DMS153 treated with DMSO at 0.1 percent for 48 hours (cell line): Measurements from ENCODE around the gene GJD4.

Experiments
- DNase-seq: peaks from one replicate; lab custom pipeline; 2025; ENCODE audit not compliant: unreplicated experiment; lab: John Stamatoyannopoulos, UW

The GJD4 gene, protein sequence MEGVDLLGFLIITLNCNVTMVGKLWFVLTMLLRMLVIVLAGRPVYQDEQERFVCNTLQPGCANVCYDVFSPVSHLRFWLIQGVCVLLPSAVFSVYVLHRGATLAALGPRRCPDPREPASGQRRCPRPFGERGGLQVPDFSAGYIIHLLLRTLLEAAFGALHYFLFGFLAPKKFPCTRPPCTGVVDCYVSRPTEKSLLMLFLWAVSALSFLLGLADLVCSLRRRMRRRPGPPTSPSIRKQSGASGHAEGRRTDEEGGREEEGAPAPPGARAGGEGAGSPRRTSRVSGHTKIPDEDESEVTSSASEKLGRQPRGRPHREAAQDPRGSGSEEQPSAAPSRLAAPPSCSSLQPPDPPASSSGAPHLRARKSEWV

DNA sequence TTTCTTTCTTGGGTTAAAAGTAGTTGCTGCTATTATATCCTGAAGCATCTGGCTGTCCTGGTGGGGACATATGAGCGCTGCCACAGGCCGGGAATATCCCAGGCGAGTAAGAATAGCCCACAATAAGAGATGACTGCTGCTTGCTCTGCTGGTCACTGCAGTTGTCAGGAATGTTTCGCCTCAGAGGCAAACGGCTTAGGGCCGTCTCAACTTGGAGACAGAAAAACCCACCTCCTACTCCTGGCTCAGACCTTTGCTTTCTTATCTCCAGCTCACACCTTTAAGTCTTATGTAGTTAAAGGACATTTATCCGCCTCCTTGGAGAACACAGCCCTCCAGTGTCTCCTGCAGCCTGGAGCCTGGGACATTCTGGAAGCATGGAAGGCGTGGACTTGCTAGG lies at the start of gene GJD4:
Gene GJD4 (plus strand): TSS at position 151 of the 400 bp plus-strand sequence. CDS start 227 bp downstream, at position 378.
- no peak for DNase-seq

DNA sequence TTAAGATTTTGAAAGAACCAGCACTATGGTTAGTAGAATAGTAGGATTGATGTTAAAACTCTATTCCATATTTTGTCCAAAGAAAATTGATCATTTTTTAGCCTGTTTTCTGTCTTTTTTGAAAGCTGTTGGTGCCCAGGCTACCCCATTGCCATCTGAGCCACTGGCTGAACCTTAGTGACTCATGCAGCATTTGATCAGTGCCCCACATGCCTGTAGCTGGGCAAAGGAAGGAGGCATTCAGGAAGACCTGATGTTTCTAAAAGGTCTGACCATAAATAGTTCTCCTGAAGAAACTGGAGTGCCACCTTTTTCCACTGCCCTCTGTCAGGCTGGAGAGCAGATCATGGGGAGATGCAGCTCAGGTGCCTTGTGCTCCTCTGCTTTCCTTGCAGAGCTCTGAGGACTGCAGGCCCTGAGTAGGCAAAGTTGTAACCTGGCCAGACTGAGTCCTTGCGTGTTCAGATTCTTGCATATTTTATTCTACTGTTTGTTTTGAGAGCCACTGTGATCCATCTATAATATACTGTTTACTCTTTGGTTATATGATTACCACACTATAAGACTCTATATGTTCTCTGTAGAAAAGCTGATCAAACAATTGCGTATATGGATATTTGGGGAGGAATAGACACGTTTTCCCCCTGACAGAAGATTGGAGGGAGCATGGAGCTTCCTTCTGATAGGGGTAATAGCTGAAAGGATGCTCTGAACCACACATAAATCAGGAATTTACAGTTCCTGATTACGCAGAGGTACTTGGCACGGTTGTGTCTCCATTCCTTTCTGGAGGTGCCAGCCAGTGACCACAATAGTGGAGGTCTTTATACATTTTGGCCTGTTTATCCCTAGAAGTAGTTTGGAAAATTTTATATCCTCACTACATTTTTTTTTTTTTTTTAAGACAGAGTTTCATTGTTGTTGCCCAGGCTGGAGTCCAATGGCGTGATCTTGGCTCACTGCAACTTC lies 48.9 kb upstream of the GJD4 start:
- no peak for DNase-seq

DNA sequence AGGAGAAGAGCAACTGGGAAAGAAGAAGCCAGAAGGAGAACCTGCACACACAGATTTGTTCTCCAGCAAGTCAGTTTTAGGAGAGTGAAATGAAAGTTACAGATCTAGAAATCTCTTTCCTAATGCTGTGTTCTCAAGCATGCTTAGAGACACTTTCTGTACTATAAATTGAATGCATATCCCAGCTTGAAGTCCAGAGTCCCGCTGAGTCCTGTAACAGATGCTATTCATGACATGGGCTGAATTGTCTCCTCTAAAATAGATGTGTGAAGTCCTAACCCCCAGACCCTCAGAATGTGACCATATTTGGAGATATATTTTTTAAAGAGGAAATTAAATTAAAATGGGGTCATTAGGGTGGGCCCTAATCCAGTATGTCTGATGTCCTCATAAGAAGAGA lies 46.9 kb upstream of the GJD4 start:
- DNase-seq, result no peak

DNA sequence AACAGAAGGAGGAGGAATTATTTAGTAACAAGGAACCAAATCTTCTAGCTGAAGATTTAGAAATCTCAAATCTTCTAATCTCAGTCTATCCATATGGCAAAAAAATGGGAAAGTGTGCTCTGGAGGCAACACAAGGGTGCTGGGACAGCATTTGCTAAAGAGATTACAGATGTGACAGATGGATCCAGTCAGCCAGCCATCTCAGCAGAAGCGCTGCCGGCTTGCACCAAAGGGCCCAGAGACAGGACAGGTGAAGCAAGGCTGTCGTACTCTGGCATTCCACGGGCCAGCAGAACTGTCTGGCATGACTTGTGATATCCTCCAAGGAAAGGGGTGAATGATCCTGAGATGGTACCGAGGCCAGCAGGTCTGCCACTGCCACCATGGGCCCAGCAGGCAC lies 45.7 kb upstream of the GJD4 start:
- DNase-seq, result no peak

DNA sequence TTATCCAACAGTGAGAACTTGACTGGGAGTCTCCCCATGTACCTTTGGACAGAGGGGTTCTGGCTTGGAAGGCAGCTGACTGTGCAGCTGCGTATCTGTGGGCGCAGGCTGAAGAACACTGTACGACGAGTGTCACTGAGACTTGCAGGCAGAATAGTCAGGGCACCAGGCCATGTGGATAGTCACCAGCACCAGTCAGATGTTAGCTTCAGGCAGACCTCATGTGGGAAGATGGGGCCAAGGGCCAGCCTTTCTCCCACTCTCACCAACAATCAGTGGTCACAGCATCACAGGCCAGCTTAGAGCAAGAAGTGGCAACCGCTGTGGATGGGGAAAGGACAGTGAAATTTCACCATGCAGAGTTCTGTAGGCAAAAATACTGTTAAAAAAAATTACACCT lies 43.4 kb upstream of the GJD4 start:
- DNase-seq, result no peak

DNA sequence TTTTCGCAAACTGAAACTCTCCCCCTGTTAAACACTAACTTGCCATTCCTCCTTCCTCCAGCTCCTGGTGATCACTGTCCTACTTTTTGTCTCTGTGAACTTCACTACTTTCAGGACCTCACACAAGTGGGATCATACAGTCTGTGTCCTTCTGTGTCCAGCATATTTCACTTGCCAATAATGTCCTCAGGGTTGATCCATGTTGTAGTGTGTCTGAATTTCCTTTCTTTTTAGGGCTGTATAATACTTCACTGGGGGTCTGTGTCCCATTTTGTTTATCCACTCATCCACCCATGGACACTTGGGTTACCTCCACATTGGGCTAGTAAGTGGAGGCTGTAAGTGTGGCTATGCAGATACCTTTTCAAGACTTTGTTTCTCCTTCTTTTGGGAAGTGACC lies 42.7 kb upstream of the GJD4 start:
- DNase-seq, result no peak

DNA sequence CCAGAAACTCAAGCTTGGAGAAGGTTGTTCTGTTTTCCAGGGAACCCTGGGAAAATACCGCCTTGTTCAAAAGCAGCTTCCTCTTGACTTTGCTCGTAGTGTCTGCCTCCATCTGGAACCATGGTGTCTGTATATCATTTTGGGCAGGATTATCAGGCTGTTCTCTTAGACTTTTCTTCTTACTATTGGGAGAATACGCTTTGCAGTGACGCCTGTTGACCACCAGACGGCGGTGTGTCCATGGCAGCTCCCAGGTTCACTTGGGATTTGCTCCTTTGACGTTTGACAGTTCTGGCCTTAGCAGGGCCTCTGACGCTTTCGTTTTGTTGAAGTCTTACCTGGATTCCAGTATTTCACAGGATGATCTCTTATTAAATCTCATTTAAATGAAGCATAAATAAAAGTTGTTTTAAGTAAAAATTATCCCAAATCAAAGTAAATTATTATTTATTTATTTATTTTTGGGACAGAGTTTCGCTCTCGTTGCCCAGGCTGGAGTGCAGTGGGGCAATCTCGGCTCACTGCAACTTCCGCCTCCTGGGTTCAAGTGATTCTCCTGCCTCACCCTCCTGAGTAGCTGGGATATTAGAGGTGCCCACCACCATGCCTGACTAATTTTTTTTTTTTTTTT lies 41.8 kb upstream of the GJD4 start:
- peak; percentile 2 for DNase-seq

DNA sequence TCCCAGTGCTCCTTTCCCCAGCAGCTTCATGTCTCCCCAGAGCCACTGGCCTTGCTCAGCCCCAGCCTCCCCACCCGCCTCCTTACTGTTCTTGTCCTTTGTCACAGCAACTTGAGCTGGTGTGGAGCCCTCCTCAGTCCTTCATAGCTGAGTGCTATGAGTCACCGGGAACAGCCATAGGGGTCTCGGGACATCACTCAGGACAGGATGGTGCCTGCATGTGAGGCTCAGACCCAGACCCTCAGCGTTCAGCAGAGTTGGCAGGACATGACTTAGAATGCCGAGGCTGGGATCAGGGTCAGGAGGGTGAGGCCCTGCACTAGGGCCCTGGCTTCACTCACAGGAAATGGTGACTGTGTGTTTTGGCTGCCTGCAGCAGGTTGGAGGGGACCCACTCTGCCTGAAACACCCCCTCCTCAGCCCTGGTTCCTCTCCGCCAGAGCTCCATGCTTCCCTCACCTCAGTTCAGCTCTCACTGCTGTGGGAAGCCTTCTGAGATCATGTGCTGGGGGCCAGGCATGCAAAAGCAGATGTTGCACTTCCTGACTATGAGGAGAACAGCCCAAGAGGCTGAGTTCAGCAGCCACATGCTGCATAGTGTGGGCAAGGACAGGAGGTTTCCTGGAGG lies 40.7 kb upstream of the GJD4 start:
- DNase-seq, result no peak

DNA sequence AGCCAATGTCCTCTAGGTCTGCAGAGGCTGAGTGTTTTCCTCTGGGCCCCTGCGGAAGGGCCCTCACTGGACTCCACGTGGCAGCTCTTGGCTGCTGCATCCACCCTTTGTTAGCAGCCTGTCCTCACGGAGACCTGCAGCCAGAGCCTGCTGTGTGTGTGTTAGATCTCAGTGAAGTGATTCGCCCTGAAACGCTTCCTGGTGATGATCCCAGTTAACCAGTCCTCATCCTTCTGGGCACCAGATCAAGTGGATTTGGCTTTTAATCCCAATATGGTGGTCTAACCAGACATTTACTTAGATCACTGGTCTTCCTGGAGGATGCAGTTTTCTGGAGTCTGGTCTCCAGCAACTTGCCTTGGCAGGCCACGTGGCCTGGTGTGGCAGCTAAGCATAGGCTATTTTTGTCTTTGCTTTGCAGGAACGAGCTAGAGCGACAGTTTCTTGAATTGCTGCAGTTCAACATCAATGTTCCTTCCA lies 39.5 kb upstream of the GJD4 start:
- no peak for DNase-seq

DNA sequence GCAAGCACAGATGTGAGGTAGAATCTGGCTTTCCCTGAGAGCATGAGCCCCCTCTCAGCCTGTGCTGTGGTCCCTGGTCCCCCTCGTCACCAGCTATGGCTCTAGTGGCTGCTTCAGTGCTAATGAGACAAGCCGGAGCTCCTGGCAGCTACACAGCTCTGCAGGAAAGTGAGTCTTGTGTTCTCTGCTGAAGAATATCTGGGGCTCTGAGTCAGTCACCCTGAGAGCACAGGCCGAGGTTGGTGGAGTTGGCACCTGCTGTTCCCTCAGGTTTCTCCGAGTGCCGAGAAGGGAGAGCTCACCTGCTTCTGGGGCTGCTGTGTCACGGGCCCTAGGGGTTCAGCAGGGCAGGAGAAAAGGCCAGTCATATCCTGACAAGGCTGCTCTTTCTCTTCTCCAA lies 37.2 kb upstream of the GJD4 start:
- DNase-seq, result no peak

DNA sequence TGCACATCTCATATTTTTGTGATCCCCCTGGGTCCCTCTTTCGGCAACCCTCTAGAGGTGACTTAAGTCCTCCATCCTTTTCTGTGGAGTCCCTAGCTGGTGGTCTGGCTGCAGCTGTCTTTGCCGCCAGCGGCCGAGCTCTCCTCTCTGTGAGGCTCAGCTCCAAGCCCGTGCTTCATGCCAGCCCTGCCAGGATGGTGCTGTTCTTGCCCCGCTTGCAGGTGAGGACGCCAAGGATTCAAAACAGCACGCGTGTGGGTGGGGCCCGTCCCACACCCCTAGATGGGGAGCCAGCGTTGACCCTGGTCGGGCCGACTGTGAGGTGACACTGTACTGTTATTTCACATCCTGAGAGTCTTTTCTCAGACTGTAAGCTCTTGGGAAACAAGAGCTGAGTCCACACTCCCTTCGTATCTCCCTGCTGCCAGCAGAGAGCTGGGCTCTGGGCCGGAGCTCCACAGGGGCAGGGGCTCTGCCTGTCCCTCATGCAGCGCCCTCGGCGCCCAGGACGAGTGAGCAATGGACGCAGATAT lies 36.6 kb upstream of the GJD4 start:
- DNase-seq, result no peak

DNA sequence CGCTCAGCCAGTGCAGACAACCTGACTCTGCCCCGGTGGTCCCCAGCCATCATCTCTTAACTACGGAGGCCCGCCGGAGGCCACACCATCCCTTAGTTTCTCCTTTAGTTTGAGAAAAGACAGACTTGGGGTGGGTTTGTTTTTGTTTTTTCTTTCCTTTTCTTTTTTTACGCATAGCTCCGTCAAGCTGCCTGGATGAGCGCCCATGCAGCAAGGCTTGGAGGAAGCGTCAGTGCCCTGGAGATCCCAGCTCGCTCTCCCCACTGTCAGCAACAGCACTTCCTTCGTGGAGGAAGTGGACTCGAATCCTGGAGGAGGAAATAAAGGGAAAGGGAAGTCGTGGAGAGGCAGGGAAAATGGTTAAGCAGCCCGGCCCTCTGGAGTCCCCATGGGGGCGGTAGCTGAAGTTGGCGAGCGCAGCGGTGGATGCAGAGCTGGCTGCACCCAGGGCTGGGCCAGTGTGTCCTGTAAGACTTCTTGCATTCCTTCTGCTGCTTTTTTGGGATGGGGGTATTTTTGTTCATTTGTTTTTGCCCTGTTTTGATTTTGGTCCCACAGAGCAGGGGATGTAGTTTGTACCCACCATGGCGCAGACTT lies 35.9 kb upstream of the GJD4 start:
- no peak for DNase-seq

DNA sequence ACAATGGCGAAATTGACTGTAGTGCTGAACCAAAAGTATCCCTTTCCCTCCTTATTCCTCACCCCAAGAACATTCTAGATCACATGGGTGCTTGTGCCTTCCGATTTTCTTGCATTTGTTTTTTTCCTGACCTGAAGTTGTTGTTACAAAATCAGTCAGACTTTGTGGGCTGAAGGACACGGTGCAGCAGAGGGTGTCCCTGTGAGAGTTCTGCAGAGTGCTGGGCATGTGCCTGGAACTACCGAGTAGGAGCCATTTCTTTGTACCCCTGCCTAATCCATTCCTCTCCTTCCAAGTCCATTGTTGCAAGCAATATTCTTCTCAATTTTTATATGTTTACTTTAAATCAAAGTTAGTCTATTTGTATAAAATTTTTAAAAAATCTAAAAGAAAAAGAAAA lies 35.3 kb upstream of the GJD4 start:
- DNase-seq, result no peak

DNA sequence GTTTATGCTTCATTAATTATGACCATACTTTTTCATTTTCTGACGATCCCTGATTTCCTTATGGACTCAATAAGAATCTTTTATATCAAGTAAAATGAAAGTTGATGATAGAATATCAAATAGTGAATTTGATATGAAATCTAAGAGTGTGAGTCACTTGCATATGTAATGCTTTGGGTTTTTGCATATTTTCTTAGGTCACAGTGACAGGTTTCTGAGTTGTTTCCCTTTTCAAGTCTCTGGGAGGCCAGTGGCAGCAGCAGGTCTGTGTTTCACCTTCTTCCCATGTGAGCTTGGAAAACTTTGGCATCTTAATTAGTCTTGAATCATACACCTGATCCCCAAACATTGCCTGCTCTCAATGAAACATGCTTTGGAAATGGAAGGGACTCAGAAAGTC lies 34.7 kb upstream of the GJD4 start:
- no peak for DNase-seq

DNA sequence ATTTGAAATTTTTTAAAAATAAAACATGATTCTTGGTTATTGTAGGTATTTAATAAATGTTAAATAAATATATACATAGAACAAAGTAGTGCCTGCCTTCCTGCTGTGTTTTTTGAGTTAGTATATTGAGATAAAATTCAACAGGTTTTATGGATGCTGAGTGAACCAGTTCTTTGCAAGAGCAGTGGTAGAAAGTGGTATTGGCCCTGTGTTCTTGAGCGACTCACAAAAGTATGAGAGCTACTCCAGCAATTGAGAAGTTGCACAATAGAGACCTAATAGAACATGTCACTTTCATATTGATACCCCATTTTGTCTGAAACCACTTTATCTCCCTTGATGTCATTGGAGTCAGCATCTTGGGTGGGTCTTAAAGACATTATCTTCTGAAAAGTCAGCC lies 32.6 kb upstream of the GJD4 start:
- DNase-seq, result no peak

DNA sequence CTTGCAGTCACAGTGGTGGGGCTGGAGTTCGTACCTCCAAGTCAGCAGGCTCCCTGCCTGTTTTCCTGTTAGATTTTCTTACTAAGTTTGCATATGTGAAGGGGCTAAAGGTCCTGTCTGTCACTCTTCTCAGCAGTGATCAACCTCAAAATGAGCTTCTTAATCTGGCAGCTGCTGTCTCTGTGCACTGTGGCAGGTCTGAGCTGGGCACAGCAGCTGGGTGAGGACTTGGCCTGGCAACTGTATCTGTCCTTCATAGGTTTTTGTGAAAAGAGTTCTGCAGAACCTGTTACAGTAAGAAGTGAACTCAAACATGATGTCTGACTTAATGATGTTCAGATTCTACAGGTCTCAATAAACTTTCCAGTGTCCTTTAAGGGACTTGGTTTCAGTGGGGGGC lies 31.3 kb upstream of the GJD4 start:
- DNase-seq, result no peak

DNA sequence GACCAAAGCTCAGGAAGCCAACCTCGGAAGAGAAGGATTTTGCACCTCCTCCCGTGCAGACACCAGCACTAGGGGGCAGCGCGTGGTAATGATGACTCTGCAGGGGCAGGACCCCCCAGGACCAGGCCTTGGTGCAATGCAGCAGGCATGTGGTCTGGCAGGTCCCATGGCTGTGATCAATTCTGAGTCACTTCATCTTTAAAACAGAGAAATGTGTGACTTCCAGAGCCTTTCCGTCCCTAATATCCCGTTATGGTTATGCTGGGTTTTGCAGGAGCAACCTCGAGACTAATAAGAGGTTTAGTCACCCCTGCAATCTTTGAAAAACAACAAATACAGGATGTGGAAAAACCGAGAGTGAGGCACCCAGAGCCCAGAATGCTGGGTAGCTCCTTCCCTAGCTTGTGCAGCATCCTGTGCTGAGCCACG lies 30.2 kb upstream of the GJD4 start:
- DNase-seq, result no peak

DNA sequence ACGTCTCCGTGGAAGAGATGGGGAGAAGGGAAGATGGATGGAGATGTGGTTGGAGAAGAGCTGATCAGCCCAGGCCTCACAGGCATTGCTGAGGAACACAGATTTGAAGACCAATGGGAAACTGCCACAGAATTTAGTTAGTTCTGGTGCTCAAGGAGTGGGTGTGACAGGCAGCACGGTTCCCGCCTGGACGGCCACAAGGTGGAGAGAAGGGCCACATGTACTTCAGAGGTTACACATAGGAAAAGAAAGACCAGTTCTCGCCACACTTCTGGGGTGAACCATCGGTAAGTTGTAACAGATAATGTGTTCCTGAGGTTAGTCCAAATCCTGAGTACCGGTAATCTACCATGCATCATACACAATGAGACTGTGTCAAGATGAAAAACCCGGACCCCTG lies 29.5 kb upstream of the GJD4 start:
- no peak for DNase-seq

DNA sequence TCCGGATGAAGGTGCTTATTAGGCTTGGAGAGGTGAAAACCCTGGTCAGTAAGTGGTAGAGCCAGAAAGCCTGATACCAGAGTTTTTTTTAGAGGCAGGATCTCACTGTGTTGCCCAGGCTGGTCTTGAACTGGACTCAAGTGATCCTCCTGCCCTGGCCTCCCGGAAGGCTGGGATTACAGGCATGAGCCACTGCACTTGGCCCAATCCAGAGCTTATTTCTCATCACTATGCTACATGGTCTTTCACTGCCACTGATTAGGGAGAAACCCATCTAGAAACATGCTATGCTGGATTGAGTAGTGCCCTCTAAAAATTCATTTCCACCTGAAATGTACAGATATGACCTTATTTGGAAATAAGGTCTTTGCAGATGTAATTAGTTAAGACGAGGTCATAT lies 28.4 kb upstream of the GJD4 start:
- no peak for DNase-seq

DNA sequence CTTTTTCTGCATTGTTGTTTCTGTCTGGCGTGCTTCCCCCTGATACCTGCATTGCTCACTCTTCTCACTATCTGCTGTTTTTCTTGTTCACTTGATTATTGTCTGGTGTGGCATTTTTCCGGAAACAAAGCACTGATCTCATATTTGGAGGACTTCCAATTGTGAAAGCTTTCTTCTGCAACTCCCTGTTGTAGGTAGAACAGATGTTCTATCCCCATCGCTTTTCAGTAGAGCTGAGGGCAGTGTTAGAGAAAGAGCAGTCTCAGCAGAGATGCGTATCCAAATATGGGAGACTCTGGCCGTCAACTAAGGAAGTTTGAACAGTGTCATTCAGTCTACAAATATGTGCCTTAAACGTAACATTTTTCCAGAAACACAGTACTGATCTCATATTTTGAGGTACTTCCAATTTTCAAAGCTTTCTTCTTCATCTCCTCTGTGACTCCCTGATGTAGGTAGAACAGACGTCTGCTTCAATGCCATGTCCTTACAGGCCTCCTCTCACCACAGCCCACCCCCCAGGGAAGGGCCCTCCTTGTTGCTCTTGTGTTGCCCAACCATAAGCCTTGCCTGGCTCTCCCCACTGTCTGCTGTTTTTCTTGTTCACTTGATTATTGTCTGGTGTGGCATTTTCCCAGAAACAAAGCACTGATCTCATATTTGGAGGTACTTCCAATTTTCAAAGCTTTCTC lies 27.1 kb upstream of the GJD4 start:
- no peak for DNase-seq
